CD4-positive, alpha-beta memory T cell (primary cell): Measurements from ENCODE around the gene SUMF1. TPM values are rescaled to one million over a fixed set of nuclear protein-coding genes. Genes with fewer than 3 reads are reported as not detected.

Experiments used
- CTCF ChIA-PET: fragments of 350-600 bp; sonication (Branson Sonifier 250); formaldehyde crosslinking; loops from one replicate; lab custom pipeline; 2021; ENCODE audit warnings: inconsistent platforms; ENCODE audit not compliant: partially characterized antibody; lab: Charles Lee
- POLR2A ChIA-PET: fragments of 350-600 bp; sonication (Branson Sonifier 250); formaldehyde crosslinking; loops from one replicate; lab custom pipeline; 2021; ENCODE audit not compliant: partially characterized antibody; lab: Charles Lee
- DNase-seq, 5 donors: peaks; one replicate each; pipeline versions ENCODE4 v3.0.0 to v3.0.0-alpha.2; 2020 to 2022; ENCODE audit warnings: mixed read lengths in 1 of 5
- H3K27ac ChIP-seq: one replicate; pipeline ENCODE4 v1.7.0; 2013; ENCODE audit warnings: low read depth, low read length
- H3K27me3 ChIP-seq: 2 replicates; pipeline ENCODE4 v1.7.0; 2013; ENCODE audit warnings: mild to moderate bottlenecking, low read length, moderate library complexity; ENCODE audit not compliant: insufficient read depth
- H3K36me3 ChIP-seq: 2 replicates; pipeline ENCODE4 v1.7.0; 2013; ENCODE audit warnings: mild to moderate bottlenecking, low read length, moderate library complexity; ENCODE audit not compliant: insufficient read depth
- H3K4me1 ChIP-seq: 2 replicates; pipeline ENCODE4 v1.7.0; 2013; ENCODE audit warnings: mild to moderate bottlenecking, low read length, moderate library complexity; ENCODE audit not compliant: insufficient read depth
- H3K4me3 ChIP-seq, 2 donors: one replicate each; pipeline ENCODE4 v1.7.0; 2013; ENCODE audit warnings: low read length in 2 of 2, mild to moderate bottlenecking in 1 of 2
- H3K9me3 ChIP-seq, 2 donors: one replicate each; pipeline ENCODE4 v1.7.0; 2013; ENCODE audit warnings: low read length in 2 of 2, control low read depth in 1 of 2; ENCODE audit not compliant: control insufficient read depth in 1 of 2
- H3K27ac Mint-ChIP-seq, 7 donors: one replicate each; pipeline ENCODE4 v1.8.0; 2020 to 2021; ENCODE audit warnings: mixed read lengths in 7 of 7, mild to moderate bottlenecking in 6 of 7, inconsistent platforms in 3 of 7, moderate library complexity in 3 of 7
- H3K27me3 Mint-ChIP-seq, 2 donors: one replicate each; pipeline ENCODE4 v1.8.0; 2020 to 2021; ENCODE audit warnings: mixed read lengths in 2 of 2
- H3K36me3 Mint-ChIP-seq, 2 donors: one replicate each; pipeline ENCODE4 v1.8.0; 2020 to 2021; ENCODE audit warnings: mixed read lengths in 2 of 2, inconsistent platforms in 1 of 2, mild to moderate bottlenecking in 1 of 2
- H3K4me1 Mint-ChIP-seq, 4 donors: one replicate each; pipeline ENCODE4 v1.8.0; 2020 to 2021; ENCODE audit warnings: mixed read lengths in 4 of 4, mild to moderate bottlenecking in 1 of 4
- H3K4me3 Mint-ChIP-seq, 8 donors: one replicate each; pipeline ENCODE4 v1.8.0; 2020 to 2021; ENCODE audit warnings: mixed read lengths in 8 of 8, mild to moderate bottlenecking in 7 of 8, moderate library complexity in 6 of 8, inconsistent platforms in 3 of 8
- H3K9me3 Mint-ChIP-seq, 8 donors: one replicate each; pipeline ENCODE4 v1.8.0; 2020 to 2021; ENCODE audit warnings: mixed read lengths in 8 of 8, mild to moderate bottlenecking in 5 of 8, inconsistent platforms in 3 of 8, moderate library complexity in 1 of 8
- intact Hi-C: fragments of 100-400 bp; cut with micrococcal nuclease; formaldehyde crosslinking; loops from one replicate; pipeline ENCODE4 v1.15.1; 2023
- polyA plus RNA-seq, 2 donors: library from polyadenylated mRNA; unstranded; fragments of 300-500 nt; fragmentation: Illumina TruSeq; gene quantifications; one replicate each; pipeline ENCODE4 v1.2.3, GENCODE V29; 2021
- total RNA-seq, 2 experiments: library from RNA; stranded (reverse); gene quantifications; one replicate each; pipeline ENCODE4 v1.2.3, GENCODE V29; 2021

SUMF1 gene
- total RNA-seq (10 to 100 TPM; 13.9 to 14.9 TPM), polyA plus RNA-seq (10 to 100 TPM; 29.7 to 38.3 TPM)

- Histone ChIP-seq H3K9me3 (no peaks in the 10 kb centered on the region), H3K27me3 (no peaks in the 10 kb centered on the region), H3K4me3 (peak within 1 kb of the TSS; percentile 71 to 76), H3K4me1 (peaks cover 16% of the 10 kb centered on the region), H3K36me3 (no peaks in the 10 kb centered on the region), H3K27ac (peak within 1 kb of the TSS; percentile 71)
- peaks cover 9 to 22% (median 17%) of the 10 kb centered on the region in 4 donors for H3K4me1 Mint-ChIP-seq
- H3K27ac Mint-ChIP-seq = peak within 1 kb of the TSS; percentile 84 to 97 (median 93)
- POLR2A ChIA-PET = interaction anchor here (0.7 to 2.3 kb wide), 9 partner anchors 19 to 722 kb away, joined by 3 to 95 read pairs (median 3); partner anchors contain the start of gene ITPR1
- intact Hi-C loops = loop anchor here (1.0 to 2.0 kb wide), 3 partner anchors 26 to 164 kb away; partner anchors contain the start of genes ITPR1 and SETMAR
- H3K27me3 Mint-ChIP-seq = no peaks in the 10 kb centered on the region
- peak; percentile 67 to 81 (median 74) for DNase-seq
- H3K9me3 Mint-ChIP-seq = no peaks in the 10 kb centered on the region
- CTCF ChIA-PET = interaction anchor here (0.8 to 2.7 kb wide), 5 partner anchors 26 to 167 kb away, joined by 3 to 11 read pairs (median 4); partner anchors contain the start of gene ITPR1
- peak within 1 kb of the TSS; percentile 91 to 97 (median 93) for H3K4me3 Mint-ChIP-seq
- H3K36me3 Mint-ChIP-seq = peaks cover 0 to 4% of the 10 kb centered on the region in 2 donors
Observed at GRCh38 chr3:4466741-4467521, at the start of gene SUMF1. TSS of gene SUMF1 (minus strand) at chr3:4467269. CDS start at chr3:4467245, 24 bp downstream.

- Histone ChIP-seq H3K36me3 (no peaks in the 10 kb centered on the region), H3K27ac (no peak overlapping the region), H3K9me3 (no peaks in the 10 kb centered on the region), H3K4me1 (peaks cover 29% of the 10 kb centered on the region), H3K27me3 (no peaks in the 10 kb centered on the region), H3K4me3 (no peak overlapping the region)
- intact Hi-C loops = loop anchor here (5.0 kb wide), 1 partner anchor 56 kb away; no protein-coding TSS in a partner anchor
- Mint-ChIP-seq H3K27ac (peak overlapping the region in 3 of 7 donors; percentile 19 to 50 (median 38)), H3K27me3 (no peaks in the 10 kb centered on the region), H3K4me3 (no peak overlapping the region), H3K9me3 (no peaks in the 10 kb centered on the region), H3K4me1 (peaks cover 15 to 41% (median 29%) of the 10 kb centered on the region in 4 donors), H3K36me3 (peaks cover 4 to 5% of the 10 kb centered on the region in 2 donors)
- DNase-seq = no peak
- POLR2A ChIA-PET = interaction anchor here (10.4 kb wide), 1 partner anchor 23 kb away, joined by 106 read pairs; the partner anchor contains the start of gene ITPR1
- CTCF ChIA-PET = interaction anchor here (1.5 to 5.0 kb wide), 3 partner anchors 20 to 117 kb away, joined by 3 to 44 read pairs (median 11); partner anchors contain the start of gene ITPR1
Observed at GRCh38 chr3:4515916-4516579, 49.0 kb upstream of the SUMF1 start.

- Mint-ChIP-seq H3K4me1 (peaks cover 21 to 35% (median 29%) of the 10 kb centered on the region in 4 donors), H3K9me3 (no peaks in the 10 kb centered on the region), H3K36me3 (peaks cover 5 to 7% of the 10 kb centered on the region in 2 donors), H3K27me3 (no peaks in the 10 kb centered on the region), H3K4me3 (no peak overlapping the region), H3K27ac (peak overlapping the region in 4 of 7 donors; percentile 11 to 25 (median 16))
- intact Hi-C loops = loop anchor here (5.0 kb wide), 1 partner anchor 57 kb away; no protein-coding TSS in a partner anchor
- ChIA-PET CTCF (interaction anchor here (1.5 to 3.8 kb wide), 2 partner anchors 21 to 22 kb away, joined by 3 to 11 read pairs; partner anchors contain the start of gene ITPR1), POLR2A (interaction anchor here (10.4 kb wide), 1 partner anchor 21 kb away, joined by 106 read pairs; the partner anchor contains the start of gene ITPR1)
- no peak overlapping the region for H3K4me3 ChIP-seq
- no peak overlapping the region for H3K27ac ChIP-seq
- peaks cover 29% of the 10 kb centered on the region for H3K4me1 ChIP-seq
- H3K9me3 ChIP-seq = no peaks in the 10 kb centered on the region
- DNase-seq = no peak
- H3K36me3 ChIP-seq = no peaks in the 10 kb centered on the region
- no peaks in the 10 kb centered on the region for H3K27me3 ChIP-seq
Observed at GRCh38 chr3:4514916-4515315, 47.8 kb upstream of the SUMF1 start.

GRCh38 chr3:4514321-4514720 lies 47.3 kb upstream of the SUMF1 start:
- H3K27me3 ChIP-seq = no peaks in the 10 kb centered on the region
- peak overlapping the region in 1 of 7 donors; percentile 81 for H3K27ac Mint-ChIP-seq
- no peak for DNase-seq
- ChIA-PET POLR2A (interaction anchor here (10.4 kb wide), 1 partner anchor 21 kb away, joined by 106 read pairs; the partner anchor contains the start of gene ITPR1), CTCF (interaction anchor here (1.8 to 3.8 kb wide), 2 partner anchors 22 to 119 kb away, joined by 6 to 11 read pairs; partner anchors contain the start of gene ITPR1)
- no peaks in the 10 kb centered on the region for H3K9me3 ChIP-seq
- peaks cover 7% of the 10 kb centered on the region in 2 donors for H3K36me3 Mint-ChIP-seq
- no peak overlapping the region for H3K4me3 ChIP-seq
- intact Hi-C loops = no loop called here
- H3K27ac ChIP-seq = no peak overlapping the region
- no peaks in the 10 kb centered on the region for H3K36me3 ChIP-seq
- H3K4me1 Mint-ChIP-seq = peaks cover 21 to 30% (median 26%) of the 10 kb centered on the region in 4 donors
- H3K9me3 Mint-ChIP-seq = no peaks in the 10 kb centered on the region
- no peak overlapping the region for H3K4me3 Mint-ChIP-seq
- H3K27me3 Mint-ChIP-seq = no peaks in the 10 kb centered on the region
- peaks cover 23% of the 10 kb centered on the region for H3K4me1 ChIP-seq

- Mint-ChIP-seq H3K27me3 (no peaks in the 10 kb centered on the region), H3K9me3 (no peaks in the 10 kb centered on the region), H3K4me1 (peaks cover 17 to 20% (median 19%) of the 10 kb centered on the region in 4 donors), H3K4me3 (no peak overlapping the region), H3K36me3 (peaks cover 9 to 16% of the 10 kb centered on the region in 2 donors), H3K27ac (peak overlapping the region in 2 of 7 donors; percentile 39)
- no peaks in the 10 kb centered on the region for H3K27me3 ChIP-seq
- no peaks in the 10 kb centered on the region for H3K9me3 ChIP-seq
- intact Hi-C loops = no loop called here
- no peak overlapping the region for H3K27ac ChIP-seq
- peaks cover 12% of the 10 kb centered on the region for H3K4me1 ChIP-seq
- DNase-seq = no peak
- H3K36me3 ChIP-seq = no peaks in the 10 kb centered on the region
- no peak overlapping the region for H3K4me3 ChIP-seq
- CTCF ChIA-PET = interaction anchor here (1.8 to 3.8 kb wide), 3 partner anchors 20 to 162 kb away, joined by 4 to 11 read pairs (median 6); partner anchors contain the start of gene ITPR1
- POLR2A ChIA-PET = no interaction called here
Observed at GRCh38 chr3:4512895-4513616, 46.0 kb upstream of the SUMF1 start.

GRCh38 chr3:4511491-4512262 lies 44.6 kb upstream of the SUMF1 start:
- Mint-ChIP-seq H3K27me3 (no peaks in the 10 kb centered on the region), H3K27ac (peak overlapping the region in 1 of 7 donors; percentile 42), H3K9me3 (no peaks in the 10 kb centered on the region), H3K36me3 (peaks cover 9 to 20% of the 10 kb centered on the region in 2 donors), H3K4me3 (no peak overlapping the region), H3K4me1 (peaks cover 15 to 21% (median 18%) of the 10 kb centered on the region in 4 donors)
- Histone ChIP-seq H3K27ac (no peak overlapping the region), H3K4me1 (peaks cover 7% of the 10 kb centered on the region), H3K9me3 (no peaks in the 10 kb centered on the region), H3K27me3 (no peaks in the 10 kb centered on the region), H3K4me3 (no peak overlapping the region), H3K36me3 (no peaks in the 10 kb centered on the region)
- ChIA-PET POLR2A (interaction anchor here (1.6 kb wide), 1 partner anchor 19 kb away, joined by 5 read pairs; the partner anchor contains the start of gene ITPR1), CTCF (interaction anchor here (0.7 to 1.8 kb wide), 3 partner anchors 13 to 161 kb away, joined by 3 to 4 read pairs (median 3); partner anchors contain the start of gene ITPR1)
- no peak for DNase-seq
- intact Hi-C loops = no loop called here
